Activated naive CD8-positive, alpha-beta T cell treated with anti-CD3 and anti-CD28 coated beads, Interleukin-2, amount 10 ng/mL, durations not matched to agents 7 days and 5 days (primary cell): ENCODE results near the gene HBA2. TPM values are rescaled to one million over a fixed set of nuclear protein-coding genes. Genes with fewer than 3 reads are reported as not detected.
"Not testable (repeated sequence)": the region's sequence is repeated elsewhere in the genome, so short reads cannot be mapped to it uniquely, and the experiment has no call there.

Experiments
- ATAC-seq: fragments of 150-1000 bp; cut with Tn5 transposase; one replicate; pipeline ENCODE4 v1.10.0; 2021; ENCODE audit warnings: low read depth, moderate library complexity
- POLR2A ChIA-PET: fragments of 350-600 bp; sonication (Branson Sonifier 250); formaldehyde crosslinking; loops from one replicate; lab custom pipeline; 2021; ENCODE audit warnings: antibody characterized with exemption; lab: Charles Lee
- DNase-seq: peaks from one replicate; pipeline ENCODE4 v3.0.0; 2021
- H3K27ac Mint-ChIP-seq: one replicate; pipeline ENCODE4 v1.8.0; 2022; ENCODE audit warnings: mild to moderate bottlenecking, mixed read lengths
- H3K27me3 Mint-ChIP-seq: one replicate; pipeline ENCODE4 v1.8.0; 2022; ENCODE audit warnings: mild to moderate bottlenecking, moderate library complexity, mixed read lengths
- H3K36me3 Mint-ChIP-seq: one replicate; pipeline ENCODE4 v1.8.0; 2021; ENCODE audit warnings: mild to moderate bottlenecking, mixed read lengths
- H3K4me1 Mint-ChIP-seq: one replicate; pipeline ENCODE4 v1.8.0; 2021; ENCODE audit warnings: mixed read lengths
- H3K4me3 Mint-ChIP-seq: one replicate; pipeline ENCODE4 v1.8.0; 2022; ENCODE audit warnings: mild to moderate bottlenecking, moderate library complexity, mixed read lengths
- H3K9me3 Mint-ChIP-seq: one replicate; pipeline ENCODE4 v1.8.0; 2021; ENCODE audit warnings: mixed read lengths
- total RNA-seq, 2 experiments: library from RNA; stranded (reverse); gene quantifications; one replicate each; pipeline ENCODE4 v1.2.3, GENCODE V29; 2021

HBA2 gene
- not detected for total RNA-seq

- ATAC-seq = peak; percentile 39
- H3K36me3 Mint-ChIP-seq, H3K27ac Mint-ChIP-seq, H3K9me3 Mint-ChIP-seq, POLR2A ChIA-PET, DNase-seq, H3K4me3 Mint-ChIP-seq: not testable (repeated sequence)
- Mint-ChIP-seq H3K27me3 (peaks cover 61% of the 10 kb centered on the region), H3K4me1 (peaks cover 11% of the 10 kb centered on the region)
These were observed at the start of gene HBA2 for GRCh38 chr16:172374-172941. Gene HBA2, plus strand, starts transcription at chr16:172876. Its CDS starts 37 bp downstream, at chr16:172913.

- H3K27me3 Mint-ChIP-seq, H3K27ac Mint-ChIP-seq, H3K4me1 Mint-ChIP-seq, POLR2A ChIA-PET, H3K9me3 Mint-ChIP-seq, ATAC-seq, H3K36me3 Mint-ChIP-seq, H3K4me3 Mint-ChIP-seq, DNase-seq: not testable (repeated sequence)
These were observed 48.9 kb upstream of the HBA2 start for GRCh38 chr16:123558-124350.

GRCh38 chr16:125011-125410, 47.7 kb upstream of the HBA2 start:
- Mint-ChIP-seq H3K27ac (no peak overlapping the region), H3K9me3 (no peaks in the 10 kb centered on the region), H3K4me1 (peaks cover 12% of the 10 kb centered on the region), H3K36me3 (peaks cover 2% of the 10 kb centered on the region), H3K27me3 (no peaks in the 10 kb centered on the region), H3K4me3 (no peak overlapping the region)
- DNase-seq (no peak), ATAC-seq (no peak)
- POLR2A ChIA-PET = no interaction called here

- no peak for DNase-seq
- no peaks in the 10 kb centered on the region for H3K9me3 Mint-ChIP-seq
- ATAC-seq = peak; percentile 75
- H3K4me3 Mint-ChIP-seq = peak overlapping the region; percentile 25
- peak overlapping the region; percentile 40 for H3K27ac Mint-ChIP-seq
- POLR2A ChIA-PET = no interaction called here
- H3K4me1 Mint-ChIP-seq = peaks cover 22% of the 10 kb centered on the region
- peaks cover 4% of the 10 kb centered on the region for H3K36me3 Mint-ChIP-seq
- no peaks in the 10 kb centered on the region for H3K27me3 Mint-ChIP-seq
These were observed 43.6 kb upstream of the HBA2 start for GRCh38 chr16:129075-129474.

- POLR2A ChIA-PET = no interaction called here
- Mint-ChIP-seq H3K36me3 (peaks cover 4% of the 10 kb centered on the region), H3K9me3 (no peaks in the 10 kb centered on the region), H3K27me3 (no peaks in the 10 kb centered on the region), H3K4me1 (peaks cover 27% of the 10 kb centered on the region), H3K4me3 (no peak overlapping the region), H3K27ac (no peak overlapping the region)
- ATAC-seq (no peak), DNase-seq (no peak)
These were observed 42.0 kb upstream of the HBA2 start for GRCh38 chr16:130533-131173.

DNA sequence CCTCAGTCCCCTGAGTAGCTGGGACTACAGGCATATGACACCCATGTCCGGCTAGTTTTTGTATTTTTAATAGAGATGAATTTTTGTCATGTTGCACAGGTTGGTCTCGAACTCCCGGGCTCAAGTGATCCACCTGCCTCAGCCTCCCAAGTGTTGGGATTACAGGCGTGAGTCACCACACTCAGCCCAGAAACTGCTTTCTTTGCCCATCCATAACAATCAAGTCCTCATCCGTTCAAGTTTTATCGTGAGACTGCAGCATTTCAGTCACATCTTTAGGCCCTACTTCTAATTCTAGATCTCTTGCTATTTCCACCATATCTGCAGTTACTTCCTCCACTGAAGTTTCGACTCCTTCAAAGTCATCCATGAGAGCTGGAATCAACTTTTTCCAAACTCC, 40.6 kb upstream of the HBA2 start:
- POLR2A ChIA-PET = interaction anchor here (0.6 kb wide), 1 partner anchor 84 kb away, joined by 5 read pairs; no protein-coding TSS in a partner anchor
- ATAC-seq = no peak
- no peak overlapping the region for H3K27ac Mint-ChIP-seq
- peaks cover 8% of the 10 kb centered on the region for H3K36me3 Mint-ChIP-seq
- no peaks in the 10 kb centered on the region for H3K27me3 Mint-ChIP-seq
- H3K9me3 Mint-ChIP-seq = no peaks in the 10 kb centered on the region
- no peak for DNase-seq
- H3K4me1 Mint-ChIP-seq = peaks cover 31% of the 10 kb centered on the region
- no peak overlapping the region for H3K4me3 Mint-ChIP-seq

- no peak for ATAC-seq
- POLR2A ChIA-PET = no interaction called here
- H3K27me3 Mint-ChIP-seq = peaks cover 2% of the 10 kb centered on the region
- H3K9me3 Mint-ChIP-seq = no peaks in the 10 kb centered on the region
- no peak overlapping the region for H3K4me3 Mint-ChIP-seq
- peaks cover 31% of the 10 kb centered on the region for H3K4me1 Mint-ChIP-seq
- no peak overlapping the region for H3K27ac Mint-ChIP-seq
- no peak for DNase-seq
- H3K36me3 Mint-ChIP-seq = peaks cover 8% of the 10 kb centered on the region
These were observed 39.0 kb upstream of the HBA2 start for GRCh38 chr16:133716-134115.

GRCh38 chr16:138049-138417, 34.6 kb upstream of the HBA2 start:
- Mint-ChIP-seq H3K4me3 (peak overlapping the region; percentile 82), H3K36me3 (peaks cover 5% of the 10 kb centered on the region), H3K9me3 (no peaks in the 10 kb centered on the region), H3K27ac (peak overlapping the region; percentile 83), H3K27me3 (peaks cover 2% of the 10 kb centered on the region), H3K4me1 (peaks cover 16% of the 10 kb centered on the region)
- peak; percentile 21 for ATAC-seq
- POLR2A ChIA-PET = interaction anchor here (1.0 kb wide), 1 partner anchor 45 kb away, joined by 3 read pairs; no protein-coding TSS in a partner anchor
- peak; percentile 64 for DNase-seq

- peaks cover 3% of the 10 kb centered on the region for H3K36me3 Mint-ChIP-seq
- H3K27ac Mint-ChIP-seq = no peak overlapping the region
- ATAC-seq (no peak), DNase-seq (no peak)
- no peak overlapping the region for H3K4me3 Mint-ChIP-seq
- no peaks in the 10 kb centered on the region for H3K9me3 Mint-ChIP-seq
- peaks cover 6% of the 10 kb centered on the region for H3K27me3 Mint-ChIP-seq
- POLR2A ChIA-PET = no interaction called here
- peaks cover 5% of the 10 kb centered on the region for H3K4me1 Mint-ChIP-seq
These were observed 32.4 kb upstream of the HBA2 start for GRCh38 chr16:140175-140857.

- no peaks in the 10 kb centered on the region for H3K36me3 Mint-ChIP-seq
- POLR2A ChIA-PET = no interaction called here
- peaks cover 10% of the 10 kb centered on the region for H3K27me3 Mint-ChIP-seq
- no peaks in the 10 kb centered on the region for H3K9me3 Mint-ChIP-seq
- no peak overlapping the region for H3K27ac Mint-ChIP-seq
- DNase-seq = no peak
- H3K4me3 Mint-ChIP-seq = no peak overlapping the region
- H3K4me1 Mint-ChIP-seq = peaks cover 1% of the 10 kb centered on the region
- no peak for ATAC-seq
These were observed 30.2 kb upstream of the HBA2 start for GRCh38 chr16:142405-142967.

DNA sequence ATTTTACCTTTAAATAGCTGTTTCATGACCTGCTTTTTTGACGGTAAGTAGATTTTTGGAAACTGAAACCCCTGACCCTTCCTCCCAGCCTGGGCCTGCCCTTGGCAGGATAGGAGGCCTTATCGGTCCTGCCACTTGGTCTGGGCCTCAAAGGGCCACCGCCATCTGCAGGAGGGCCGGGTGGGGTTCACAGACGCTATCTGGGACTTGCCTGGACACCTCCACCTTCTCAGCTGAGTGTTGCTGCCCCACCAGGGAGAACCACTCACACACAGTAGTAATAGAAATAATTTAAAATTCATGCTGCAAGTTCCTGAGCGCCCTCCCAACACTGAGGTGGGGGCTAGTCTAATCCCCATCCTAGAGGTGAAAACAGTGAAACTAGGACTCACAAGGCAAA, 29.6 kb upstream of the HBA2 start:
- Mint-ChIP-seq H3K9me3 (no peaks in the 10 kb centered on the region), H3K36me3 (no peaks in the 10 kb centered on the region), H3K4me3 (no peak overlapping the region), H3K4me1 (peaks cover 1% of the 10 kb centered on the region), H3K27ac (no peak overlapping the region), H3K27me3 (peaks cover 10% of the 10 kb centered on the region)
- POLR2A ChIA-PET = no interaction called here
- ATAC-seq = no peak
- DNase-seq = no peak

DNA sequence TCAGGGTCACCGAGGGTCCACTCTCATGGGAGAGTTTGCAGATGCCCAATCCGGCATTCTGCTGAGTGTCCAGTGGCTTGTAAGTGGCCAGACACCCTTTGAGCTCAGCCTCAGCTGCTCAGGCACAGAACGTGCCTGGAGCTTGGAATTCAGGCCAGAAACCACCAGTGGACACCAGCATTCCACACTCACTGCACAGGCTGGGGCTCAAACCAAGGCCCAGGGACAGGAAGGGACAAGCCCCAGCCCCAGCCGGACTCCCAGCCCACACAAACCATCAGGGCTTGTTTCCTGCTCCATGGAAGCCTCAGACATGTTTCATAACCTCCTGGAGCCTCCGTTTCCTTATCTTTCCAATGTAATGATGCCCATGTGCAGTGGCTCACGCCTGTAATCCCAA, 29.2 kb upstream of the HBA2 start:
- peaks cover 14% of the 10 kb centered on the region for H3K27me3 Mint-ChIP-seq
- H3K36me3 Mint-ChIP-seq = no peaks in the 10 kb centered on the region
- H3K27ac Mint-ChIP-seq = no peak overlapping the region
- H3K4me1 Mint-ChIP-seq = peaks cover 1% of the 10 kb centered on the region
- no peak for DNase-seq
- POLR2A ChIA-PET = no interaction called here
- no peak overlapping the region for H3K4me3 Mint-ChIP-seq
- ATAC-seq = no peak
- no peaks in the 10 kb centered on the region for H3K9me3 Mint-ChIP-seq

- no peaks in the 10 kb centered on the region for H3K36me3 Mint-ChIP-seq
- no peaks in the 10 kb centered on the region for H3K9me3 Mint-ChIP-seq
- POLR2A ChIA-PET = no interaction called here
- DNase-seq (no peak), ATAC-seq (no peak)
- H3K27ac Mint-ChIP-seq = no peak overlapping the region
- H3K4me3 Mint-ChIP-seq = no peak overlapping the region
- H3K27me3 Mint-ChIP-seq = peaks cover 19% of the 10 kb centered on the region
- no peaks in the 10 kb centered on the region for H3K4me1 Mint-ChIP-seq
These were observed 27.9 kb upstream of the HBA2 start for GRCh38 chr16:144797-145252.
